Glomerular endothelial cell (primary cell): ENCODE measurements around the gene SMAD3. TPM values are rescaled to one million over a fixed set of nuclear protein-coding genes. Genes with fewer than 3 reads are reported as not detected.

Source experiments
- DNase-seq: peaks from one replicate; pipeline ENCODE4 v3.0.0-alpha.2; 2011; ENCODE audit warnings: low read depth, low spot score; ENCODE audit errors: extremely low read depth
- total RNA-seq: library from RNA; depleted of rRNA; stranded (reverse); fragments of >200 nt; gene quantifications from 2 replicates; pipeline ENCODE4 v1.2.3, GENCODE V29; 2015

SMAD3 gene
- total RNA-seq, 1 donor from 2014 or later, result 84.1 TPM

- DNase-seq, result no peak
These were observed 91.4 kb downstream of the SMAD3 start for GRCh38 chr15:67156834-67157233.

GRCh38 chr15:67157521-67158252 lies 92.3 kb downstream of the SMAD3 start:
- DNase-seq, result no peak

- no peak for DNase-seq
These were observed 93.0 kb downstream of the SMAD3 start for GRCh38 chr15:67158367-67158766.

- no peak for DNase-seq
These were observed 96.0 kb downstream of the SMAD3 start for GRCh38 chr15:67161412-67161811.

GRCh38 chr15:67161881-67162280 lies 96.5 kb downstream of the SMAD3 start:
- DNase-seq, result no peak

GRCh38 chr15:67163180-67163579 lies 97.8 kb downstream of the SMAD3 start:
- no peak for DNase-seq

GRCh38 chr15:67164401-67164791 lies 99.0 kb downstream of the SMAD3 start:
- DNase-seq, result no peak

- DNase-seq, result no peak
These were observed 99.4 kb downstream of the SMAD3 start for GRCh38 chr15:67164811-67165253.

- DNase-seq, result no peak
These were observed 100.2 kb downstream of the SMAD3 start for GRCh38 chr15:67165254-67166253.

GRCh38 chr15:67166280-67167009 lies 101.0 kb downstream of the SMAD3 start:
- DNase-seq, result no peak

- DNase-seq, result no peak
These were observed 101.7 kb downstream of the SMAD3 start for GRCh38 chr15:67167091-67167490.

- DNase-seq, result no peak
These were observed 103.3 kb downstream of the SMAD3 start for GRCh38 chr15:67168694-67169093.

- DNase-seq, result no peak
These were observed 104.9 kb downstream of the SMAD3 start for GRCh38 chr15:67170143-67170925.

- DNase-seq, result no peak
These were observed 106.1 kb downstream of the SMAD3 start for GRCh38 chr15:67171471-67171870.

GRCh38 chr15:67172172-67172571 lies 106.8 kb downstream of the SMAD3 start:
- DNase-seq, result no peak

GRCh38 chr15:67173005-67173404 lies 107.6 kb downstream of the SMAD3 start:
- DNase-seq, result no peak

- DNase-seq, result no peak
These were observed 108.4 kb downstream of the SMAD3 start for GRCh38 chr15:67173786-67174185.

GRCh38 chr15:67174446-67174845 lies 109.0 kb downstream of the SMAD3 start:
- no peak for DNase-seq

- DNase-seq, result no peak
These were observed 109.6 kb downstream of the SMAD3 start for GRCh38 chr15:67174864-67175573.

GRCh38 chr15:67175643-67176071 lies 110.3 kb downstream of the SMAD3 start:
- no peak for DNase-seq
